GM21723 (cell line): ENCODE measurements around the gene COMT.

Experiments
- ATAC-seq: cut with Tn5 transposase; IDR thresholded peaks from one replicate; pipeline ENCODE4 v1.9.1; 2021; ENCODE audit warnings: mild to moderate bottlenecking, moderate library complexity; ENCODE audit not compliant: unreplicated experiment

Gene COMT

GRCh38 chr22:19992481-19992911 is 50.9 kb downstream of the COMT start:
- ATAC-seq: no peak

DNA sequence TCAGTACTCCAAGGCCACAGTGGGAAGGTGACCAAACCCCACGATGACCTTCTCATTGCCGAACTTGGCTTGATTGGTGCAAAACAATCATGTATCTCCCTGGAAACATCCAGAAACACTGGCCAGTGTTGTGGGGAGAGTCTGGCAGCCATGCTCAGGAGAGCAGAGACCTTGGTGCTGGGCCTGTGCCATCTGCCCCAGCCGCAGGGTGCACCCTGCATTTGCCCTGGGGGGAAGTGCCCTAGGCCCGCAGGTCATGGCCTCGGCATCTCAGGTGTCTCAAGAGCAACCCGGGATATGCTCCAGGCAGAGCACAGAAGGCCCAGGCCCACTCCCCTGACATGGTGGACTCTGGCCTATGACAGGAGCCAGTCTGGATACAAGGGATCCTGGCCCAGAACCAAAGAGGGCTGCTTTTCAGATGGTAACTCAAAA is 51.4 kb downstream of the COMT start:
- ATAC-seq: no peak

- no peak for ATAC-seq
Observed at GRCh38 chr22:19993926-19994325, 52.4 kb downstream of the COMT start.

DNA sequence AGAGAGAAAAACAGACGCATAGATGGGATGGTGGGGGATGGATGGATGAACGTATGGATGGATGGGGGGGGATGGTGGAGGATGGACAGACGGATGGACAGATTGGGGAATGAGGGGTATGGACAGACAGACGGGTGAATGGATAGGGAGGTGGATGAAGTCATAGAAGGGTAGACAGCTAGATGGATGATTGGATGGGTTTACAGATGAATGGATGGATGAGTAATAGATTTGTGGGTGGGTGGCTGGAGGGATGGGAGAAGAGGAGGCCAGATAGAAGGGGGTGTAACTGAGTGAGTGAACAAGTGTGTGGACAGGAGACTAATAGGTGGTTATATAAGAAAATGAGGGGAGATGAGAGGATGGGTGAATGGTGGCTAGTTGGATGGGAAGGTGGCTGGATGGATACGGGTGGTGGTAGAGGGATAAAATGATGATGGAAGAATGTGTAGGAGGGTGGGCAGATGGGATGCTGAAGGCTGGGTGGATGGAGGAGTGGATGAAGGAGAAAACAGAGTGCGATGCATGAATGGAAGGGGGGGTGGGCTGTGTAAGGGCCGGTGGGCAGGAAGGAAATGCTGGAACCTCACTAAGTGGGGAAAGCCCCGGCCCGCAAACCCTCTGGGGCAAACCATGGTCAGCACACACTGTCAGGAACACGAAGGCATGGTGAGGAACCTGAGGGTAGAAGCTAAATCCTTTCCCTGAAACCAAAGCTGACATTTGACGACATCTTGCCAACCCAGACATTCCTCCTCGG is 53.5 kb downstream of the COMT start:
- no peak for ATAC-seq

DNA sequence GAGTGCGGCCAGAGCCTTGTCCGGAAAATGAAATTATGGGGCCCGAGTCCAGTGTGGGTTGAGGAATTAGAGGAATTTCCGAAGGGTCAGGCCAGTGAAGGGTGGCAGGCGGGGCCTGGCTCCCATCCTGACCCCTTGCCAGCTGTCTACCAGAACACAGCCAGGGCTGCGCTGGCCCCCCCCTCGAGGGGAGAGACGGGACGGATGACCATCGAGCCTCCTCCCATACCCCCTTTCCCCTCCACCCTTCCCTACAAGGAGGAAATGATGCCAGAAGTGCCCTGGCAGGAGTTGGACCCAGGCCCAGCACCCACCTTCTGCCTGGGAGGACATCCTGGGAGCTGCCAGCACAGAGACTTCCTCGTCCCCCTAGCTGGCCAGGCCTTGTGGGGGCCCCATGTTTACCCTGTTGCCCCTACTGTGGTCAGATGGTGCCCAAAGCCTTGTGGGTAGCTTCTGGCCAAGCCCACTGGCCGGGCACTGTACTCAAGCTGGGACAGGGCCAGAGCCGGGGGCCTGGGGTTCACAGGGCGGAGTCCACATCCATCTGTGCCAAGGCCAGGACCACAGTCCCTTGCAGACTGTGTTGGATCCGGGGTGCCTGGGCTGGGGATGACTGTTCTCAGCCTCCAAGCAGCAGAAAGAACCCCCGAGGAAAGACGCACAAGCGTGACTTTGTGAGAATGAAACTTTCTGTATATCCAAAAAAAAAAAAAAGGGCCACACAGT is 54.2 kb downstream of the COMT start:
- ATAC-seq: no peak

- ATAC-seq: no peak
Observed at GRCh38 chr22:19996694-19997384, 55.3 kb downstream of the COMT start.

- no peak for ATAC-seq
Observed at GRCh38 chr22:19997561-19998231, 56.1 kb downstream of the COMT start.

DNA sequence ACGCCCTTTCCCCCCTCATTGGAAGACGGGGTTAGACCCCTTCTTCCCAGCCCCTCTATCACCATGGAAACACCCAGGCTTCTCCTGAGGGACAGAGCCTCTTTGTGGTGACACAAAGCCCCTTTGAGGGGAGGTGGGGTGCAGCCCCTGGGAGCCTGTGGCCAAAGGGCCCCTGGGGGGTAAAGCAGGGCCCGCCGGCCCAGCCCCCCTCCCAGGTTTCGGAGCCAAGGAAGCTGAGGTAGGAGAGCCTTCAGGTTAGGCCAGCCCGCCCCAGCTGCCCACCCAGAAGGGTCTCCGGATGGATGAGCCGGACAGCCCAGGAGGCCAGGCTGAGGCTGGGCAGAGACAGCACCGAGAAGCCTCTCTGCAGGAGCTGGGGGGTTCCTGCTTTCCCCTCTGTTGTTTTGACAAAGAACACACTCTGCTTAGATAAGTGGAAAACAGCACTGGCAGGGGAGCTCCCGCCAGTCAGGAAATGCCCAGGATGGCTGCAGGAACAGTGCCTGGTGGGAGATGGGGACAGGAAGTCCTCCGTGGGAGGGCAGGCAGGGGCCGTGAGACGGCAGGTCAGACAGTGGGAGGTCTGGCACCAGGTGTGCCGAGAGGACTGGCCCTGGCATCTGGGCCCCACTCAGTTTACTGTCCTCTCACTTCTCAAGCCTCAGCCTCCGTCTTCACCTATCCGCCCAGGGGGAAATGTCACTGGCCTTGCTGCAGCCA is 56.8 kb downstream of the COMT start:
- ATAC-seq: no peak

- ATAC-seq: no peak
Observed at GRCh38 chr22:19998991-19999820, 57.6 kb downstream of the COMT start.

DNA sequence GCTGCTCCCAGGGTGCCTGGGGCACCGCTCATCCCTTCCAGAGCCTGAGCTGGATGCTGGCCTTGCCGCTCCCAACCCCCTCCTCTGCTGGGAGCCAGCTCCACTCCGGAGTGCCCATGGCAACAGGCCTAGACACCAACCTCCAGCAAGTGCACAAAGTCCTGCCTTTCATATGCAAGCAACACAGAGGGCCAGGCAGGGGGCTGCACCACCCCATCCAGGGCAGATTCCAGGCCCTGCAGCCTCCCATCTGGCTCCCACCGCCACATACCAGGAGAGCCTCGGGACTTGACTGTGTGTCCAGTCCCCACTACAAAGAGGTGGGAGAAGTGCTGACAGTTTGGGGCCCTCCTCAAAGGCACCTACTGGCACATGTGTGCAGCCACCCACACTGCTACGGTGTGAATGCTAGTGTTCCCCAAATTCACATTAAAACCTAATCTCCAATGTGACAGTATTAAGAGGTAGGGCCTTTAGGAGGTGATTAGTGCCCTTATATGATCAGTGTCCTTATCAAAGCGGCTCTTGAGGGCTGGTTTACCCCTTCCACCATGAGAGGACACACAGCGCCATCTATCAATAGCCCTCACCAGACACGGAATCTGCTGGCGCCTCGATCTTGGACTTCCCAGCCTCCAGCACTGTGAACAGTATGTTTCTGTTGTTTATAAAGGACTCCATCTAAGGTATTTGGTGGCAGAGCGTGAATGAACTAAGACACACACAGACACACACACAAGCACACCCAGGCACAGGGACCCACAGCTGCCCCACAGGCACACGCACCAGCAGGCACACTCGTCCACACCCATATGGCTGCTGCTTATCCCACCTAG is 58.9 kb downstream of the COMT start:
- ATAC-seq: no peak

- ATAC-seq: no peak
Observed at GRCh38 chr22:20001082-20001638, 59.6 kb downstream of the COMT start.

GRCh38 chr22:20002128-20002527 is 60.6 kb downstream of the COMT start:
- ATAC-seq: no peak

GRCh38 chr22:20002636-20003035 is 61.1 kb downstream of the COMT start:
- no peak for ATAC-seq

GRCh38 chr22:20003304-20003703 is 61.7 kb downstream of the COMT start:
- no peak for ATAC-seq

- no peak for ATAC-seq
Observed at GRCh38 chr22:20004464-20004863, 62.9 kb downstream of the COMT start.

- no peak for ATAC-seq
Observed at GRCh38 chr22:20008221-20008995, 66.8 kb downstream of the COMT start.

DNA sequence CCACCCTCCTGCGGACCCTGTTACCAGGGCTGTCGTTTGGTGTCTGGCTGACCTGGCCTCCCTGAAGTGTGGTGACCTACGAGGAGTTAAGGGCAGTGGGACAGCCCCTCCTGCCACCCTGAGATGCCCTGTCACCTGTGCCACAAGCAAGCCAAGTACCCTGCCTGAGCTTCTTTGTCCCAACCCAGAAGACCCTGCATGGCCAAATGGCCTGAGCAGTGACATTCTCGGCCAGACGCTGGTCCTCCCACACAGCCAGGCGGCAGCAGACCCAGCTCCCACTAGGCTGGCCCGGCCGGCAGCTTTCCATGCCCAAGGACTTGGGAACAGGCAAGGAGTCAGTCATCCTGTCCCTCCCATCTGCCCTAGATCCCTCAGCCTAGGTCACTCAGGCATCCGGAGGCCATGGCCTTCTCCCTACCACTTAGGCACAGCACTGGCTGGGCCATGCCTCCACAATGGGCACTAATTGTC is 67.5 kb downstream of the COMT start:
- ATAC-seq: no peak
